Measurements from ENCODE around the gene RARS1.

The RARS1 gene

DNA sequence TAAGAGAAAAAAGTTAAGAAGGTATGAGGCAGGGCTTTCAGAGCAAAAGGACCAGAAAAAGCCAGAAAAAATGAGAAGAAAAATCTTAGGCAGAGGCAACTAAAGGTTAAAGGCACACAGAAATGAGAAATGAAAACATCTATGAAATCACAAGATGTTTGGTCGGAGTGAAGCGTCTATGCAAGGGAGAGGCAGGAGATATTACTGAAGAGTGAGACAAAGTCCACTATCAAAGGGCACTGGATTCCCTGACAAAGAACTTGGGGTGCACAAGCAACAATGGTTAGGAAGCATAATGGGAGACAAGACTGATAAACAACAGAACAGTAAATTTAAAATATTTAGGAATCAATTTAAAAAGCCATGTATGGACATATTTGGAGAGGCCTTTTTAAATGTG lies 76.0 kb downstream of the RARS1 start:
- no peaks in the 10 kb centered on the region for H3F3A ChIP-seq (ENCODE audit: low read depth)
- peaks cover 21% of the 10 kb centered on the region; the same call in 1 of the 2 replicates for H3K79me2 ChIP-seq (ENCODE audit: insufficient read depth, low read length)
- no peaks in the 10 kb centered on the region for H3K9me3 ChIP-seq (ENCODE audit: insufficient read depth, low read depth, low read length)
- no peak for TF ChIP-seq EZH2phosphoT487 (IDR thresholded peaks at IDR 0.05; ENCODE audit: borderline replicate concordance)
- TF ChIP-seq, protein P1, sequence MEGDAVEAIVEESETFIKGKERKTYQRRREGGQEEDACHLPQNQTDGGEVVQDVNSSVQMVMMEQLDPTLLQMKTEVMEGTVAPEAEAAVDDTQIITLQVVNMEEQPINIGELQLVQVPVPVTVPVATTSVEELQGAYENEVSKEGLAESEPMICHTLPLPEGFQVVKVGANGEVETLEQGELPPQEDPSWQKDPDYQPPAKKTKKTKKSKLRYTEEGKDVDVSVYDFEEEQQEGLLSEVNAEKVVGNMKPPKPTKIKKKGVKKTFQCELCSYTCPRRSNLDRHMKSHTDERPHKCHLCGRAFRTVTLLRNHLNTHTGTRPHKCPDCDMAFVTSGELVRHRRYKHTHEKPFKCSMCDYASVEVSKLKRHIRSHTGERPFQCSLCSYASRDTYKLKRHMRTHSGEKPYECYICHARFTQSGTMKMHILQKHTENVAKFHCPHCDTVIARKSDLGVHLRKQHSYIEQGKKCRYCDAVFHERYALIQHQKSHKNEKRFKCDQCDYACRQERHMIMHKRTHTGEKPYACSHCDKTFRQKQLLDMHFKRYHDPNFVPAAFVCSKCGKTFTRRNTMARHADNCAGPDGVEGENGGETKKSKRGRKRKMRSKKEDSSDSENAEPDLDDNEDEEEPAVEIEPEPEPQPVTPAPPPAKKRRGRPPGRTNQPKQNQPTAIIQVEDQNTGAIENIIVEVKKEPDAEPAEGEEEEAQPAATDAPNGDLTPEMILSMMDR (conservative IDR thresholded peaks at IDR 0.05; ENCODE audit: low read length): no peak
- H3K36me3 ChIP-seq (ENCODE audit: insufficient read depth, low read length): peaks cover 46% of the 10 kb centered on the region; the same call in 1 of the 2 replicates
- no peak overlapping the region for H3K4me3 ChIP-seq (ENCODE audit: low read length, poor library complexity, severe bottlenecking)
- peaks cover 31% of the 10 kb centered on the region for H4K20me1 ChIP-seq (ENCODE audit: insufficient read depth, low read length, poor library complexity, severe bottlenecking)
- no peaks in the 10 kb centered on the region for H3K27me3 ChIP-seq (ENCODE audit: insufficient read depth, low read length, poor library complexity, severe bottlenecking)
- no peak overlapping the region for H3K4me2 ChIP-seq (ENCODE audit: low read depth, low read length, poor library complexity, severe bottlenecking)
- H3K9ac ChIP-seq (ENCODE audit: low read depth, low read length, poor library complexity, severe bottlenecking): no peak overlapping the region
- H3K9me2 ChIP-seq (replicated peaks; ENCODE audit: low read depth, low read length): no peaks in the 10 kb centered on the region
- H2AFZ ChIP-seq (ENCODE audit: low read length): no peak overlapping the region
- no peaks in the 10 kb centered on the region for H3K4me1 ChIP-seq (ENCODE audit: insufficient read depth, low read length, poor library complexity, severe bottlenecking)

DNA sequence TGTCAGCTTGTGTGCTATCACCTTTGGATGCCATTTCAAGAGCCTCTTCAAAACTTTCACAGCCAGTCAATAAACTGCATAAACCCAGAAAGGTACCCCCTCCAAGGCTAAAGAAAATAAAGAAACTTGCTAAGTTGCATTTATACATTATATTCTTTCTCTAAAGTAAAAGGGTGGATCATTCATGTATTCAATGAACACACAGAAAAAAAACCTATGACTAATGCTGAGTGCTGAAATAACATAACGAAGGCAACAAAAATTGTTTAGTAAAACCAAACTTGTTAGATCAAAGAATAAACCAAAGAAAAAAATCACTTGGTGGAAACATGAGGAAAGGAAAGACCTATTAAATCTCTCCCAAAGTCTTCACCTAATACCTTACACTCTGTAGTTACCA lies 77.7 kb downstream of the RARS1 start:
- H2AFZ ChIP-seq (ENCODE audit: low read length): no peak overlapping the region
- H3K4me2 ChIP-seq (ENCODE audit: low read depth, low read length, poor library complexity, severe bottlenecking): no peak overlapping the region
- TF ChIP-seq, protein P1 (conservative IDR thresholded peaks at IDR 0.05; ENCODE audit: low read length): no peak
- no peak for TF ChIP-seq EZH2phosphoT487 (IDR thresholded peaks at IDR 0.05; ENCODE audit: borderline replicate concordance)
- H3F3A ChIP-seq (ENCODE audit: low read depth): no peaks in the 10 kb centered on the region
- H3K9me2 ChIP-seq (replicated peaks; ENCODE audit: low read depth, low read length): no peaks in the 10 kb centered on the region
- no peak overlapping the region for H3K4me3 ChIP-seq (ENCODE audit: low read length, poor library complexity, severe bottlenecking)
- no peaks in the 10 kb centered on the region for H3K27me3 ChIP-seq (ENCODE audit: insufficient read depth, low read length, poor library complexity, severe bottlenecking)
- no peaks in the 10 kb centered on the region for H3K9me3 ChIP-seq (ENCODE audit: insufficient read depth, low read depth, low read length)
- no peak overlapping the region for H3K9ac ChIP-seq (ENCODE audit: low read depth, low read length, poor library complexity, severe bottlenecking)
- peaks cover 34% of the 10 kb centered on the region; the same call in 1 of the 2 replicates for H3K79me2 ChIP-seq (ENCODE audit: insufficient read depth, low read length)
- H4K20me1 ChIP-seq (ENCODE audit: insufficient read depth, low read length, poor library complexity, severe bottlenecking): peaks cover 44% of the 10 kb centered on the region
- H3K36me3 ChIP-seq (ENCODE audit: insufficient read depth, low read length): peaks cover 49% of the 10 kb centered on the region; the same call in 1 of the 2 replicates
- no peaks in the 10 kb centered on the region for H3K4me1 ChIP-seq (ENCODE audit: insufficient read depth, low read length, poor library complexity, severe bottlenecking)

DNA sequence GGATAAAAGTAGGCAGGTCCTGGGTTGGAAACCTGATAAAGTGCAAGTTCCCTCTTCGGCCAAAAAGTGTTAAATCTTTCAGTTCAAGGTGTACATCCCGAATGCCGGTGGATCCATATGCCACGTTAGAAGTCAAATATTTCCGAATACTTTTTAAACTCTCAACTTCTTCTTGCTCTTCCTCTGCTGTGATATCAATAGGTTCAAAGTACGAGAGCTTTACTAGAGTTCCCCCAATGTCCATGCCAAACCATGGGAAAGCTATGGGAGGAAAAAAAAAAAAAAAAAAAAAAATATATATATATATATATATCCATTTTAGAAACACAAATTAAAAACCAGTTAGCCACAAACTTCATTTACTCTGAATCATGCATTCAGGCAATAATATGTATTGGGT lies 82.5 kb downstream of the RARS1 start:
- Histone ChIP-seq H2AFZ (ENCODE audit: low read length) (no peak overlapping the region), H4K20me1 (ENCODE audit: insufficient read depth, low read length, poor library complexity, severe bottlenecking) (peaks cover 53% of the 10 kb centered on the region), H3K9ac (ENCODE audit: low read depth, low read length, poor library complexity, severe bottlenecking) (no peak overlapping the region), H3K27me3 (ENCODE audit: insufficient read depth, low read length, poor library complexity, severe bottlenecking) (no peaks in the 10 kb centered on the region), H3K36me3 (ENCODE audit: insufficient read depth, low read length) (peaks cover 16% of the 10 kb centered on the region; the same call in 1 of the 2 replicates), H3K79me2 (ENCODE audit: insufficient read depth, low read length) (peaks cover 65% of the 10 kb centered on the region), H3K9me2 (replicated peaks; ENCODE audit: low read depth, low read length) (no peaks in the 10 kb centered on the region), H3K4me1 (ENCODE audit: insufficient read depth, low read length, poor library complexity, severe bottlenecking) (peaks cover 5% of the 10 kb centered on the region), H3K4me2 (ENCODE audit: low read depth, low read length, poor library complexity, severe bottlenecking) (no peak overlapping the region), H3K9me3 (ENCODE audit: insufficient read depth, low read depth, low read length) (no peaks in the 10 kb centered on the region), H3K4me3 (ENCODE audit: low read length, poor library complexity, severe bottlenecking) (no peak overlapping the region), H3F3A (ENCODE audit: low read depth) (no peaks in the 10 kb centered on the region)
- TF ChIP-seq, protein P1 (conservative IDR thresholded peaks at IDR 0.05; ENCODE audit: low read length): no peak
- TF ChIP-seq EZH2phosphoT487 (IDR thresholded peaks at IDR 0.05; ENCODE audit: borderline replicate concordance): no peak

Data from Loucy (cell line).